Stimulated activated CD4-positive, alpha-beta T cell treated with anti-CD3 and anti-CD28 coated beads, TNF-alpha, amount 100 ng/mL, for 24 hours (primary cell): ENCODE results near the gene NDUFA13.

Experiments
- DNase-seq, 3 experiments: peaks; one replicate each; pipeline ENCODE4 v3.0.0-alpha.2; 2020; ENCODE audit warnings: low read depth in 3 of 3

The NDUFA13 gene

GRCh38 chr19:19548915-19549759, 33.1 kb downstream of the NDUFA13 start:
- no peak for DNase-seq

- no peak for DNase-seq
Measured at GRCh38 chr19:19549804-19550464, 33.9 kb downstream of the NDUFA13 start.

DNA sequence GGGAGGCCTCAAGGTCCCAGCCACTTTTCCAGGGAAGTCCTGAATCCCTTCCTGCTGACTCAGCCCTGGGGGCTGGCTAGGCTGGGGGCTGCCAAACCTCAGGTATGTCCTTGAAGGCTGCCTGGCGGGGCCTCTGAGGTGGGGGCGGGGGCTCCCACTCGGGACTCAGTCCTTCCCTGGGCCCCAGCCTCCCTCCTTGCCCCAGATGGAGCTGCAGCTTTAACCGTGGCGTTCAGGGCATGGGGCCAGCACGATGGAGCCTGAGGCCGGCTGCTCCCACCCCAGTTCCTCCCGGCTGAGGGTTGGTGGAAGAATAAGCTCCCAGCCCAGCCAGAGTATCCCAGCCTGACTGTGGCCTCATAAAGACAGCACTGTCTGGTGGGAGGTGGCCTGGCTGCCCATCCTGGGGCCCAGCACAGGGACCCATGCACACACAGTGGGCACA, 34.5 kb downstream of the NDUFA13 start:
- DNase-seq = no peak

- DNase-seq = no peak
Measured at GRCh38 chr19:19550972-19551852, 35.2 kb downstream of the NDUFA13 start.

DNA sequence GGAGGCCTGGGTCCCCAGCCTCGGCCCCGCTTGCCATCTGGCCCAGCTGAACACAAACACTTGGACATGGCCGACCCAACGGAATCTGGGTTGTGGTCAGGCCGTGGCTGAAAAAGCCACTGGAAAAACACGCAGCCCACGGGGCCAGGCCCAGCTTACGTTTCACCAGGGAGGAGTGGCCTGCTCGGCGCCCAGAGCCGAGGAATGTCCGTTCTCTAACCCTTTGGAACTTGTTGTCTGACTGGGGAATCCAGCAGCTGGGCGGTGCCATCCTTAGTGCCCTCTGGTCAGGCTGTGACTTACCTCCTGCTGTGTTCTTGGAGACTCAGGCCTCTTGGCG, 35.8 kb downstream of the NDUFA13 start:
- no peak for DNase-seq

DNA sequence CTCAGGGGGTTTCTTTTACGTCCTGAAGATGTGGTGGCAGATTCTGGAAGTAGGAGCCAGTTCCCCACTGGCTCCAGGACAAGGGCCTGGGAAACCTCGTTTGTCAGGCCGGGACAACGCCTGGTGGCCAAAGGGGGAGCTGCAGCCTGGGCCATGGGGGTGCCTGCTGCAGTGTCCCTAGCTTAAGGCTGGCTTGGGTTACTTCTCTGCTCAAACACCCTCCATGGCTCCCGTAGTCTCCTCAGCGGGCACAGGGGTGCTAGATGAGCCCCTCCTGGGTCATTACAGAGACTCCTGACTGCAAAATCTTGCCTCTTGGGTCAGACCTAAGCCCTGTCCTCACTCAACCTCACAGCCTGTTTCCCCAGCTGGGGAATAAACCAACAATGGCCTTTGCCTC, 36.8 kb downstream of the NDUFA13 start:
- DNase-seq = peak in 1 of 3 experiments; percentile 30

DNA sequence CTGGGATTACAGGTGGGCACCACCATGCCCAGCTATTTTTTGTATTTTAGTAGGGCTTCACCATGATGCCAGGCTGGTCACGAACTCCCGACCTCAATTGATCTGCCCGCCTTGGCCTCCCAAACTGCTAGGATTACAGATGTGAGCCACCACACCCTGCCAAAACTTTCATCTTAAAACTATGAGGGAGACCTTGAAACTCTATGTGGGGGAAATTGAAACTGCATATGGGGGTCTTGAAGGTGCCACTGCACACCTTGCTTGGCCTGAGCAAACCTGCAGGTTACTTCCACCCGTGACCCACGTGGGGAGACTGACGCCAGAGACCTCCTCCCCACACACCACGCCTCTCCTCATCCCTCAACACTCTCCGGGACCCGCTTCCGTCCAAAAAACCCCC, 37.6 kb downstream of the NDUFA13 start:
- no peak for DNase-seq

DNA sequence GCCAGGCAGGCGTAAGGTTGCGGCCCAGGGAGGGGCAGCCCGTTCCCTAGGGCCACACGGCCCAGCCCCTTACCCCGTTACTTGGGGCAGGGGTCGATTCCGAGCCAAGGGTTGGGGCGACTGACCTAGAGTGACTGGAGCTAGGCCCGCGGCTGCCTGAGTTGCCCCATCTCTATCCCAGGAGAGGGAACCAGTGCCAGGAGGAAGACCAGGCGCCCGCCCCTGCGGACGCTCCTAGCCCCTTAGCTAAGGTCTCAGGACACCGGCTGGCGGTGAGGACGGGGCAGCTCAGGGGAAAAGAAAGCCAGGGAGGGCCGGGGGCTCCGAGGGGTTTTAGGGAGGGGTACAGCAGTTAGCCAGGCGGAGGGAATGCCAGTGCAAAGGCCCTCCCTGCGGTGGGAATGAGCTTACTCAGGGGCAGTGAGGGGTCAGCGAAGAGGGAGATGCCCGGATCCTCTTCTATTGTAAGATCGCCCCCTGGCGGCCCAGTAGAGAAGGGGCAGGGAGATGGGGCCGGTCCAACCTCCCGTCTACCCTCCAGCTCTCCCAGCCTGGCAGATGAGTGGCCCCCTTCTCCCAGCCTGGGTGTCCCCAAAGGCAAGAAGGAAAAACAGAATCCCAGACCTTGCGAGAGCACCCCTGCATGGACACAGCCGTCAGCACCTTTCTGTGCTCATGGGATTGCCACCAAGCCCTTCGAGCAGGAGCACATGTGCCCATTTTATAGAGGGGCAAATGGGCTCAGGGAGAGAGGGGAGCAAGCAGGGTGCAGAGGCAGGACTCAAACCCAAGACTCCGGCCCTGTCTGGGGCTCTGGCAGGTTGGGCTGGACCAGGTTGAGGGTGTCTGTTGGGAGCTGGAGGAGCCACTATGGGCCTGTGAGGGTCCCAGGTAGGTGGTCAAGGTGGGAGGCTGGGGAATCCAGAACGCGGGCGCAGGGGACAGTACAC, 38.3 kb downstream of the NDUFA13 start:
- peak; percentile 34 to 58 (median 43) for DNase-seq

- DNase-seq = no peak
Measured at GRCh38 chr19:19558055-19558454, 42.0 kb downstream of the NDUFA13 start.

DNA sequence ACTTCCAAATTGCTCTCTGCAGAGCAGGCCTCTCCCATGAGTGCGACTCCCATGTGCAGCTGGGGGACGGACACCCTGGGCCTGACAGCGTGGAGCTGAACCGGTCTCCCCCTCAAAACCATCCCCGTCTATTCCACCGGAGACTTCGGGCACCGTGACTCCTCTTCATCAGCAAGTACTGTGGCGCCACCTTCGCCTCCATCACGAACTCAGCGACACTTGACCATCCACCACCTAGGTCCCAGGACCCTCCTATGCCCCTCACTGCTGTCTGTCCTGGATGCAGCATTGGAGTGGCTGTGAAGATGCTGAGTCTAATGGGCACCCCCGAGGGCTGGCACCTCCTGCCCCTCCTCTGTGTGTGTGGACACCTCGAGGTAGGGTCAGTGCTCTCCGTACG, 42.6 kb downstream of the NDUFA13 start:
- no peak for DNase-seq

GRCh38 chr19:19559931-19560330, 43.9 kb downstream of the NDUFA13 start:
- no peak for DNase-seq

- DNase-seq = no peak
Measured at GRCh38 chr19:19561946-19562664, 46.1 kb downstream of the NDUFA13 start.

GRCh38 chr19:19562665-19563347, 46.8 kb downstream of the NDUFA13 start:
- DNase-seq = peak in 1 of 3 experiments; percentile 29

DNA sequence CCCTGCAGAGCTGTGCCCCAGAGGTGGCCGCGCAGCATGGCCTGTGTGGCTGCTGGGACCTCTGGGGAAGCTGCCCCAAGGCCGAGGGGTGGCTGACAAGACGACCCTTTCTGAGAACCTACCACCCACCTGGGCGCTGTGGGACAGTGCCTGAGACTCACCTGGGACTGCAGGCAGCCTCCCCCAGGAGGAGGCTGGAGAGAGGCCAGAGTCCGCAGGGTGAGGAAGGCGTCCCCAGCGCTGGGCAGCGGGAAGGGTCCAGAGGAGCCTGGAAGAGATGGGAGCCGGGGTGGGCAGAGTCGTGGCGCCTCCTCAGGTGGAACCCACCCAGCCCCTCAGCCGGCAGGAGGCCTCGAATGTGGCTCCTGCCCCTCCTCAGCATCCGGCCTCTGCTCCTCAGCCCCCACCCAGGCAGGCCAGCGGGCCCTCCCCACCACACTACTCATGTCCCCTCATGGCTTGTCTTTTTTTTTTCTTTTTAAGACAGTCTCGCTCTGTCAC, 47.4 kb downstream of the NDUFA13 start:
- no peak for DNase-seq

- no peak for DNase-seq
Measured at GRCh38 chr19:19566306-19566705, 50.3 kb downstream of the NDUFA13 start.

GRCh38 chr19:19567391-19567790, 51.4 kb downstream of the NDUFA13 start:
- no peak for DNase-seq

GRCh38 chr19:19568802-19569756, 53.1 kb downstream of the NDUFA13 start:
- DNase-seq = no peak

DNA sequence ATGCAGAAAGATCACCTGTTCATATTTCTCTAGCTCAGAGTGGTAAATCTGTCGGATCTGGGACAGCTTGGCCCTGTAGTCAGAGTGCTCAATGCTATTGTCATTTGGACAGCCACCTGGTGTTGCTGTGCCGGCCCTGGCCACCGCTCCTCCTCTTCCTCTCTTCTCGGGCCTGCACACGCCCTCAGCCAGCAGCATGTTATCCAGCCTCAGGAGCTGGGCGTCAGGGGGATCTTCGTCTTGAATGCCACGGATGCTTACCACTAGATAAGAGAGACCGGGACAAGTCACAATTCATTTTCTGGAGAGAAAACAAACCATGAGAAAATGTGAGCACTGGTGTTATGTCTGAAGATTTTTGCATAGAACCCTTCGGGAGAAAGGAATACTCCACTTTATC, 54.5 kb downstream of the NDUFA13 start:
- DNase-seq = no peak
